HT-29 (cell line): ENCODE data around the gene SUCO. TPM values are rescaled to one million over a fixed set of nuclear protein-coding genes. Genes with fewer than 3 reads are reported as not detected.

Experiments used
- DNase-seq: peaks from one replicate; pipeline ENCODE4 v3.0.0-alpha.2; 2015; ENCODE audit warnings: low spot score
- total RNA-seq: library from RNA; depleted of rRNA; stranded (reverse); fragments of >200 nt; shearing (Covaris generic); gene quantifications from 2 replicates; pipeline ENCODE4 v1.2.3, GENCODE V29; 2014

The SUCO gene
- total RNA-seq, 1 experiment from 2014 or later: 13.9 TPM

GRCh38 chr1:172517081-172517480 is 15.9 kb upstream of the SUCO start:
- no peak for DNase-seq

- no peak for DNase-seq
Observed at GRCh38 chr1:172517545-172517944, 15.4 kb upstream of the SUCO start.

GRCh38 chr1:172529304-172529703 is 3.6 kb upstream of the SUCO start:
- DNase-seq: no peak

- peak; percentile 30 for DNase-seq
Observed at GRCh38 chr1:172530000-172530399, 3.0 kb upstream of the SUCO start.

GRCh38 chr1:172531412-172532182 is 1.4 kb upstream of the SUCO start:
- DNase-seq: peak; percentile 8

GRCh38 chr1:172532183-172532699 is 709 bp upstream of the SUCO start:
- peak; percentile 98 for DNase-seq

- DNase-seq: peak; percentile 62
Observed at GRCh38 chr1:172533513-172534151, 682 bp downstream of the SUCO start.

- no peak for DNase-seq
Observed at GRCh38 chr1:172536256-172536655, 3.3 kb downstream of the SUCO start.

- DNase-seq: no peak
Observed at GRCh38 chr1:172537366-172537765, 4.4 kb downstream of the SUCO start.

GRCh38 chr1:172537827-172538391 is 5.0 kb downstream of the SUCO start:
- DNase-seq: no peak

GRCh38 chr1:172540635-172541034 is 7.7 kb downstream of the SUCO start:
- DNase-seq: no peak

- DNase-seq: no peak
Observed at GRCh38 chr1:172544481-172545104, 11.6 kb downstream of the SUCO start.

- no peak for DNase-seq
Observed at GRCh38 chr1:172545396-172546004, 12.6 kb downstream of the SUCO start.

GRCh38 chr1:172547071-172547470 is 14.1 kb downstream of the SUCO start:
- DNase-seq: no peak

GRCh38 chr1:172549621-172550280 is 16.8 kb downstream of the SUCO start:
- DNase-seq: peak; percentile 7

- DNase-seq: no peak
Observed at GRCh38 chr1:172551279-172551678, 18.3 kb downstream of the SUCO start.

GRCh38 chr1:172554915-172555314 is 22.0 kb downstream of the SUCO start:
- DNase-seq: no peak

GRCh38 chr1:172556461-172556860 is 23.5 kb downstream of the SUCO start:
- DNase-seq: no peak

- DNase-seq: no peak
Observed at GRCh38 chr1:172557270-172557669, 24.3 kb downstream of the SUCO start.

GRCh38 chr1:172559572-172560210 is 26.7 kb downstream of the SUCO start:
- no peak for DNase-seq

- DNase-seq: no peak
Observed at GRCh38 chr1:172561252-172561651, 28.3 kb downstream of the SUCO start.
